ENCODE measurements around the gene SIL1.

DNA sequence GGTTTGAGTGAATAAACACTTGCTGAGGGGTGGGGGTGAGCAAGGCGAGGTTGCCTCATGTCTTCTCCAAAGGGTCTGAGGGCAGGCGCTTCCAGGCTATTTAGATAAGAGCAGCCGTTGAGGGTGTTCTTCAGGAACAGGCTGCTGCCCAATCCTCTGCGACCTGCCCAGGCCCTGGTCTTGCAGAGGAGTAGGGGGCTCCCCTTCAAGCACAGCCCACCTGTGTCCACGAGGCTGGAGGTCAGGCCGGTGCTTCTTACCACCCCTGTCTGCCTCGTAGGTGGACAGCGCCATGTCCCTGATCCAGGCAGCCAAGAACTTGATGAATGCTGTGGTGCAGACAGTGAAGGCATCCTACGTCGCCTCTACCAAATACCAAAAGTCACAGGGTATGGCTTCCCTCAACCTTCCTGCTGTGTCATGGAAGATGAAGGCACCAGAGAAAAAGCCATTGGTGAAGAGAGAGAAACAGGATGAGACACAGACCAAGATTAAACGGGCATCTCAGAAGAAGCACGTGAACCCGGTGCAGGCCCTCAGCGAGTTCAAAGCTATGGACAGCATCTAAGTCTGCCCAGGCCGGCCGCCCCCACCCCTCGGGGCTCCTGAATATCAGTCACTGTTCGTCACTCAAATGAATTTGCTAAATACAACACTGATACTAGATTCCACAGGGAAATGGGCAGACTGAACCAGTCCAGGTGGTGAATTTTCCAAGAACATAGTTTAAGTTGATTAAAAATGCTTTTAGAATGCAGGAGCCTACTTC, 264.5 kb downstream of the SIL1 start:
- no peak for TF ChIP-seq POLR2A (IDR thresholded peaks at IDR 0.05; ENCODE audit: low read depth, low read length)
- no peak for TF ChIP-seq POLR2AphosphoS5 (IDR thresholded peaks at IDR 0.05; ENCODE audit: low read depth, low read length)
- no peak for TF ChIP-seq TAF1 (IDR thresholded peaks at IDR 0.05; ENCODE audit: borderline replicate concordance, low read depth, low read length)
